Fibroblast of lung (primary cell): ENCODE measurements around the gene PIK3R4. TPM values are rescaled to one million over a fixed set of nuclear protein-coding genes. Genes with fewer than 3 reads are reported as not detected.

Source experiments
- DNase-seq, 2 donors: peaks; one replicate each; pipeline versions ENCODE4 v3.0.0 to v3.0.0-alpha.2; 2010; ENCODE audit warnings: low read depth in 2 of 2
- H2AFZ ChIP-seq: 2 replicates; pipeline ENCODE4 v1.5.1; 2012; ENCODE audit warnings: low read length, control low read depth, inconsistent platforms
- H3K27ac ChIP-seq: 2 replicates; pipeline ENCODE4 v1.5.1; 2011; ENCODE audit warnings: low read length, control low read depth; ENCODE audit not compliant: insufficient read depth
- H3K27me3 ChIP-seq: 2 replicates; pipeline ENCODE4 v1.5.1; 2011; ENCODE audit warnings: mild to moderate bottlenecking, low read length; ENCODE audit not compliant: control insufficient read depth, insufficient read depth
- H3K36me3 ChIP-seq: 2 replicates; pipeline ENCODE4 v1.5.1; 2011; ENCODE audit warnings: low read length; ENCODE audit not compliant: control insufficient read depth, insufficient read depth
- H3K4me1 ChIP-seq: 2 replicates; pipeline ENCODE4 v1.5.1; 2011; ENCODE audit warnings: low read length; ENCODE audit not compliant: control insufficient read depth, insufficient read depth; ENCODE audit errors: extremely low read depth
- H3K4me2 ChIP-seq: 2 replicates; pipeline ENCODE4 v1.5.1; 2011; ENCODE audit warnings: low read length, control low read depth; ENCODE audit not compliant: insufficient read depth; ENCODE audit errors: extremely low read depth
- H3K4me3 ChIP-seq, 4 experiments: fragments of 200-600 bp in 1 of 4; sonication (generic) in 1 of 4; replicated peaks in 1 of 4; 2 replicates each; pipeline ENCODE4 v1.5.1; 2011 to 2016; ENCODE audit warnings: low read length in 4 of 4, low read depth in 3 of 4, mild to moderate bottlenecking in 3 of 4, control low read depth in 2 of 4, inconsistent platforms in 1 of 4, mixed read lengths in 1 of 4; ENCODE audit not compliant: insufficient read depth in 1 of 4; ENCODE audit errors: control extremely low read depth in 1 of 4
- H3K79me2 ChIP-seq: 2 replicates; pipeline ENCODE4 v1.5.1; 2012; ENCODE audit warnings: mild to moderate bottlenecking, low read length, inconsistent platforms; ENCODE audit not compliant: control insufficient read depth, insufficient read depth
- H3K9ac ChIP-seq: 2 replicates; pipeline ENCODE4 v1.5.1; 2011; ENCODE audit warnings: mild to moderate bottlenecking, low read length, control low read depth; ENCODE audit not compliant: insufficient read depth
- H3K9me3 ChIP-seq: 2 replicates; pipeline ENCODE4 v1.5.1; 2012; ENCODE audit warnings: low read depth, low read length; ENCODE audit not compliant: control insufficient read depth, insufficient read depth
- H4K20me1 ChIP-seq: 2 replicates; pipeline ENCODE4 v1.5.1; 2011; ENCODE audit warnings: low read length; ENCODE audit not compliant: control insufficient read depth, insufficient read depth; ENCODE audit errors: extremely low read depth
- EZH2 ChIP-seq: IDR thresholded peaks from 2 replicates; pipeline ENCODE4 v1.5.1; 2012; ENCODE audit warnings: low read length, control low read depth, mild to moderate bottlenecking; ENCODE audit errors: missing control alignments
- polyA plus RNA-seq, 2 donors: library from polyadenylated mRNA; depleted of rRNA in 1 of 2; stranded (reverse) in 1 of 2; unstranded in 1 of 2; fragments of >200 nt; gene quantifications; 2 replicates each; pipeline ENCODE4 v1.2.1, GENCODE V29; 2011 to 2012; ENCODE audit warnings: missing spikeins in 1 of 2
- total RNA-seq: library from RNA; depleted of rRNA; stranded (reverse); fragments of >200 nt; gene quantifications from 2 replicates; pipeline ENCODE4 v1.2.1, GENCODE V29; 2014
- TF ChIP-seq, protein P1 (sequence below), 2 donors: IDR thresholded peaks in 1 of 2; conservative IDR thresholded peaks in 1 of 2; 1 replicate in 1 of 2; 2 replicates in 1 of 2; pipeline ENCODE4 v1.5.1; 2011 to 2012; ENCODE audit warnings: low read length in 2 of 2, control low read depth in 1 of 2, inconsistent platforms in 1 of 2, low read depth in 1 of 2, mild to moderate bottlenecking in 1 of 2

The PIK3R4 gene
- total and polyA plus RNA-seq, 2 donors (not counting 1 experiment from before 2014, with no cell fraction given): 33.4 to 44.6 TPM

DNA sequence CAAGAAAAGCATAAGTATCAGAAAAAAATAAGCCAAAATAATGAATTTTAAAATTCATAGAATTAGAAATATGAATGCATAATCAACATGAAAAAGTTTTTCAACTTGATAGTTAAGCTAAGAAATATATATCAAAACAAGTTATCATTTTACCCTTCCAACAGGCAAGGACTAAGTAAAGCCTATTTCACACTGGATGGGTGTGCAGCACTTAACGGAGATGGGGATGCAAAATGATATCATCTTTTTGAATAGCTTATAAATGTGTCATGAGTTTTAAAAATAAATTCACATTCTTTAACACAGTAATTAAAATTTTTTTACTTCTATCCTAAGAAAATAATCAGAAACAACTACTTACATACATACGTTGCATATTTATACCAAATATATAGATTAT lies 20.9 kb downstream of the PIK3R4 start:
- TF ChIP-seq EZH2: no peak
- TF ChIP-seq, protein P1, sequence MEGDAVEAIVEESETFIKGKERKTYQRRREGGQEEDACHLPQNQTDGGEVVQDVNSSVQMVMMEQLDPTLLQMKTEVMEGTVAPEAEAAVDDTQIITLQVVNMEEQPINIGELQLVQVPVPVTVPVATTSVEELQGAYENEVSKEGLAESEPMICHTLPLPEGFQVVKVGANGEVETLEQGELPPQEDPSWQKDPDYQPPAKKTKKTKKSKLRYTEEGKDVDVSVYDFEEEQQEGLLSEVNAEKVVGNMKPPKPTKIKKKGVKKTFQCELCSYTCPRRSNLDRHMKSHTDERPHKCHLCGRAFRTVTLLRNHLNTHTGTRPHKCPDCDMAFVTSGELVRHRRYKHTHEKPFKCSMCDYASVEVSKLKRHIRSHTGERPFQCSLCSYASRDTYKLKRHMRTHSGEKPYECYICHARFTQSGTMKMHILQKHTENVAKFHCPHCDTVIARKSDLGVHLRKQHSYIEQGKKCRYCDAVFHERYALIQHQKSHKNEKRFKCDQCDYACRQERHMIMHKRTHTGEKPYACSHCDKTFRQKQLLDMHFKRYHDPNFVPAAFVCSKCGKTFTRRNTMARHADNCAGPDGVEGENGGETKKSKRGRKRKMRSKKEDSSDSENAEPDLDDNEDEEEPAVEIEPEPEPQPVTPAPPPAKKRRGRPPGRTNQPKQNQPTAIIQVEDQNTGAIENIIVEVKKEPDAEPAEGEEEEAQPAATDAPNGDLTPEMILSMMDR (conservative IDR thresholded peaks at IDR 0.05 in 1 of 2, IDR thresholded peaks at IDR 0.05 in 1 of 2; ENCODE audit: low read depth in 1 of 2, low read length in 2 of 2): no peak

DNA sequence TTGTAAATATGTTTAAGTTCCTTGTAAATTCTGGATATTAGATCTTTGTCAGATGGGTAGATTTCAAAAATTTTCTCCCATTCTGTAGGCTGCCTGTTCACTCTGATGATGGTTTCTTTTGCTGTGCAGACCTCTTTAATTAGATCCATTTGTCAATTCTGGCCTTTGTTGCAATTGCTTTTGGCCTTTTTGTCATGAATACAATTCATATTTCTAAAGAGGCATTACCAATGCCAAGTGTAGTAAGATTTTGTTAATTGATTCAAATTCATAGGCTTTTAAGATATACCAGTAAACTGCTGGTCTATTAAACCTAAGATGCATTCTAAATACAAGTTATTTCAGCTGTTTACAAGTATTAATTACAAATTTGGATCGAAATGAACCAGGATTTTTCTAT lies 31.0 kb downstream of the PIK3R4 start:
- H2AFZ ChIP-seq: no peak overlapping the region
- no peak overlapping the region for H3K27ac ChIP-seq
- no peaks in the 10 kb centered on the region for H3K27me3 ChIP-seq
- H3K4me1 ChIP-seq: no peaks in the 10 kb centered on the region
- H4K20me1 ChIP-seq: no peaks in the 10 kb centered on the region
- H3K36me3 ChIP-seq: no peaks in the 10 kb centered on the region
- no peak for DNase-seq
- no peak overlapping the region for H3K4me3 ChIP-seq
- TF ChIP-seq EZH2: no peak
- TF ChIP-seq, protein P1 (conservative IDR thresholded peaks at IDR 0.05 in 1 of 2, IDR thresholded peaks at IDR 0.05 in 1 of 2; ENCODE audit: low read depth in 1 of 2, low read length in 2 of 2): no peak
- no peak overlapping the region for H3K4me2 ChIP-seq
- no peak overlapping the region for H3K9ac ChIP-seq
- no peaks in the 10 kb centered on the region for H3K79me2 ChIP-seq
- H3K9me3 ChIP-seq: no peaks in the 10 kb centered on the region

More for the DNA sequence above, 20.9 kb downstream of the PIK3R4 start:
- Histone ChIP-seq H3K4me3 (no peak overlapping the region), H3K9ac (no peak overlapping the region), H3K4me1 (peaks cover 2% of the 10 kb centered on the region), H3K36me3 (peaks cover 2% of the 10 kb centered on the region), H3K79me2 (no peaks in the 10 kb centered on the region), H2AFZ (no peak overlapping the region), H4K20me1 (no peaks in the 10 kb centered on the region), H3K4me2 (no peak overlapping the region), H3K27me3 (no peaks in the 10 kb centered on the region), H3K27ac (no peak overlapping the region), H3K9me3 (no peaks in the 10 kb centered on the region)
- DNase-seq: peak; percentile 13 to 52

DNA sequence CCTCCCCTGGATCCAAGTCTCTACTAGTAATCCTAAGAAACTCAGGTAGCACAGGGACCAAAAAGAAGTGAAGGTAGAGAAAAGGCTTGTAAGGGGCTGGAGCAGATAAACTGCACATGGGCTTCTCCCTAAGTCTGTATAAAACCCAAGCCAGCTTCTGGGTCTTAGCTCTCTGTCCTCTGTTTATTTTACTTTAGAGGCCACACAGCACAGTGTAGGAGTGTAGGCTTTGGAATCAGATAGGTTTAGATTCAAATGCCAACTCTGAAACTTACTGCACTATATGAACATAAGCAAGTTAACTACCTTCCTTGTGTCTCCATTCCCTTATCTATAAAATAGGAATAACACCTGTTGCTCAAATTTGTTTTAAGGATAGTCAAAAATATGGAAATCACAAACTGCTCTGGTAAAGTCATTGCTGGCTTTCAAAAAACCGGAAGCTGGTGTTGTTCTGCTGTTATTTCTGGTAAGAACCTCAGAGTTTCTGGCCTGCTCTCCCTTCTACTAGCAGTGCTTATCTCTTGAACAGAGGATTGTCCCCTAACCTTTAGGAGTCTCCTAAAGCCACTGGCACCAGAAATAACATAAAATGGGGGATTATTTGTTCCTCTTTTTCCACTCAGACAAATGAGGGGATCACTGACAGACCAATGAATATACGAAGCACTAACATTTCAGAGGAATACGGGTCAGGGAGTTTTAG lies 33.8 kb downstream of the PIK3R4 start:
- TF ChIP-seq, protein P1 (conservative IDR thresholded peaks at IDR 0.05 in 1 of 2, IDR thresholded peaks at IDR 0.05 in 1 of 2; ENCODE audit: low read depth in 1 of 2, low read length in 2 of 2): no peak
- no peak for TF ChIP-seq EZH2
- Histone ChIP-seq H4K20me1 (no peaks in the 10 kb centered on the region), H3K9me3 (no peaks in the 10 kb centered on the region), H3K4me1 (no peaks in the 10 kb centered on the region), H3K27ac (no peak overlapping the region), H3K4me3 (no peak overlapping the region), H3K4me2 (no peak overlapping the region), H3K9ac (no peak overlapping the region), H3K27me3 (no peaks in the 10 kb centered on the region), H3K79me2 (no peaks in the 10 kb centered on the region), H2AFZ (no peak overlapping the region), H3K36me3 (no peaks in the 10 kb centered on the region)
- no peak for DNase-seq
